Tibial artery (tissue), 4 donors: Measurements from ENCODE around the gene LDB1.

Experiments
- DNase-seq, 2 donors: peaks; one replicate each; pipeline ENCODE4 v3.0.0-alpha.2; 2019
- H3K27ac ChIP-seq, 2 donors: fragments of 200-600 bp; sonication (generic) in 1 of 2; 1 replicate in 1 of 2; 2 replicates in 1 of 2; pipeline ENCODE4 v1.5.1; 2018 to 2019; ENCODE audit warnings: mild to moderate bottlenecking in 1 of 2
- H3K27me3 ChIP-seq, 2 donors: fragments of 200-600 bp; sonication (generic) in 1 of 2; one replicate each; pipeline versions ENCODE4 v1.5.1 to v1.6.0; 2016 to 2019
- H3K36me3 ChIP-seq, 3 donors: fragments of 200-600 bp; sonication (generic) in 2 of 3; one replicate each; pipeline ENCODE4 v1.5.1; 2016 to 2019; ENCODE audit warnings: mild to moderate bottlenecking in 2 of 3
- H3K4me1 ChIP-seq, 4 donors: fragments of 200-600 bp; sonication (generic) in 2 of 4; 1 replicate in 3 of 4; 2 replicates in 1 of 4; pipeline ENCODE4 v1.5.1; 2016 to 2019
- H3K4me3 ChIP-seq, 2 donors: fragments of 200-600 bp; sonication (generic) in 1 of 2; 1 replicate in 1 of 2; 2 replicates in 1 of 2; pipeline ENCODE4 v1.5.1; 2018 to 2019; ENCODE audit warnings: mild to moderate bottlenecking in 2 of 2
- H3K9me3 ChIP-seq, 3 donors: fragments of 200-600 bp; sonication (generic) in 1 of 3; one replicate each; pipeline ENCODE4 v1.5.1; 2016 to 2019
- CTCF ChIP-seq, 2 experiments: fragments of 200-600 bp in 1 of 2; fragments of 450-650 bp in 1 of 2; IDR thresholded peaks; one replicate each; pipeline ENCODE4 v1.5.1; 2017 to 2019; ENCODE audit warnings: antibody characterized with exemption in 2 of 2, mild to moderate bottlenecking in 1 of 2, moderate library complexity in 1 of 2
- intact Hi-C: fragments of 100-400 bp; cut with DNase I; formaldehyde crosslinking; loops from one replicate; pipeline ENCODE4 v1.15.0; 2023; ENCODE audit warnings: low total_unique reads

LDB1 gene

GRCh38 chr10:102150970-102151773 lies 31.0 kb upstream of the LDB1 start:
- TF ChIP-seq CTCF (IDR thresholded peaks at IDR 0.05) = no peak
- DNase-seq = no peak
- Histone ChIP-seq H3K27me3 (no peaks in the 10 kb centered on the region), H3K27ac (peak overlapping the region; percentile 78 to 89), H3K4me3 (peak overlapping the region; percentile 64 to 75), H3K9me3 (no peaks in the 10 kb centered on the region), H3K36me3 (peaks cover 18 to 60% (median 60%) of the 10 kb centered on the region in 3 donors), H3K4me1 (peaks cover 5 to 26% (median 15%) of the 10 kb centered on the region in 4 donors)
- intact Hi-C loops = no loop called here

- Histone ChIP-seq H3K27me3 (no peaks in the 10 kb centered on the region), H3K27ac (no peak overlapping the region), H3K9me3 (no peaks in the 10 kb centered on the region), H3K4me1 (peaks cover 4 to 14% (median 9%) of the 10 kb centered on the region in 4 donors), H3K4me3 (no peak overlapping the region), H3K36me3 (peaks cover 33 to 68% (median 66%) of the 10 kb centered on the region in 3 donors)
- TF ChIP-seq CTCF (IDR thresholded peaks at IDR 0.05) = no peak
- DNase-seq = no peak
- intact Hi-C loops = no loop called here
Observed at GRCh38 chr10:102148275-102148674, 28.1 kb upstream of the LDB1 start.

GRCh38 chr10:102147561-102147960 lies 27.4 kb upstream of the LDB1 start:
- intact Hi-C loops = no loop called here

GRCh38 chr10:102146971-102147428 lies 26.8 kb upstream of the LDB1 start:
- Histone ChIP-seq H3K27me3 (no peaks in the 10 kb centered on the region), H3K4me1 (peaks cover 0 to 5% (median 4%) of the 10 kb centered on the region in 4 donors), H3K36me3 (peaks cover 39 to 80% (median 75%) of the 10 kb centered on the region in 3 donors), H3K9me3 (no peaks in the 10 kb centered on the region), H3K4me3 (no peak overlapping the region), H3K27ac (no peak overlapping the region)
- DNase-seq = no peak
- intact Hi-C loops = no loop called here
- TF ChIP-seq CTCF (IDR thresholded peaks at IDR 0.05) = no peak

More at GRCh38 chr10:102147561-102147960, 27.4 kb upstream of the LDB1 start:
- Histone ChIP-seq H3K27me3 (no peaks in the 10 kb centered on the region), H3K4me3 (no peak overlapping the region), H3K9me3 (no peaks in the 10 kb centered on the region), H3K4me1 (peaks cover 0 to 7% (median 4%) of the 10 kb centered on the region in 4 donors), H3K27ac (no peak overlapping the region), H3K36me3 (peaks cover 37 to 75% (median 73%) of the 10 kb centered on the region in 3 donors)
- no peak for TF ChIP-seq CTCF (IDR thresholded peaks at IDR 0.05)
- no peak for DNase-seq

GRCh38 chr10:102141583-102142107 lies 21.5 kb upstream of the LDB1 start:
- intact Hi-C loops = no loop called here
- peaks cover 66 to 88% (median 80%) of the 10 kb centered on the region in 3 donors for H3K36me3 ChIP-seq
- no peaks in the 10 kb centered on the region for H3K4me1 ChIP-seq

More at GRCh38 chr10:102141583-102142107, 21.5 kb upstream of the LDB1 start:
- H3K27me3 ChIP-seq = no peaks in the 10 kb centered on the region
- no peak overlapping the region for H3K4me3 ChIP-seq
- no peak overlapping the region for H3K27ac ChIP-seq
- no peaks in the 10 kb centered on the region for H3K9me3 ChIP-seq
- TF ChIP-seq CTCF (IDR thresholded peaks at IDR 0.05) = no peak
- DNase-seq = no peak
